HepG2 (cell line): Measurements from ENCODE around the gene CD19. TPM values are rescaled to one million over a fixed set of nuclear protein-coding genes. Genes with fewer than 3 reads are reported as not detected.
A peak's percentile ranks its signal among the peaks of the same experiment; 100 is the strongest.

Source experiments
- ATF2 ChIP-seq: sonication (generic); formaldehyde crosslinking; IDR thresholded peaks from 2 replicates; pipeline ENCODE4 v1.4.0; 2020; ENCODE audit warnings: missing genetic modification reagents
- HMGXB4 ChIP-seq, 2 experiments: sonication (generic) in 1 of 2; formaldehyde crosslinking in 1 of 2; IDR thresholded peaks; 2 replicates each; pipeline versions ENCODE4 v1.4.0 to v1.6.1; 2018 to 2020; ENCODE audit warnings: missing genetic modification reagents in 2 of 2, borderline replicate concordance in 1 of 2, low read depth in 1 of 2, mild to moderate bottlenecking in 1 of 2, missing biosample characterization in 1 of 2
- NFKB2 ChIP-seq: sonication (generic); formaldehyde crosslinking; IDR thresholded peaks from 2 replicates; pipeline ENCODE4 v1.4.0; 2020; ENCODE audit warnings: missing genetic modification reagents, borderline replicate concordance
- PAF1 ChIP-seq: IDR thresholded peaks from 2 replicates; pipeline ENCODE4 v1.6.1; 2016; ENCODE audit warnings: missing genetic modification reagents, missing compliant biosample characterization
- POLR2AphosphoS2 ChIP-seq: IDR thresholded peaks from 2 replicates; pipeline ENCODE4 v1.6.1; 2011; ENCODE audit warnings: low read depth, low read length, improper control_type of control experiment
- SATB2 ChIP-seq: sonication (generic); formaldehyde crosslinking; IDR thresholded peaks from 2 replicates; pipeline ENCODE4 v1.5.0; 2020; ENCODE audit warnings: missing genetic modification reagents
- ZFP41 ChIP-seq: sonication (generic); formaldehyde crosslinking; IDR thresholded peaks from 2 replicates; pipeline ENCODE4 v1.4.0; 2020; ENCODE audit warnings: mild to moderate bottlenecking, missing genetic modification reagents, borderline replicate concordance
- ZNF326 ChIP-seq: sonication (generic); formaldehyde crosslinking; IDR thresholded peaks from 2 replicates; pipeline ENCODE4 v1.4.0; 2020; ENCODE audit warnings: missing genetic modification reagents, borderline replicate concordance
- ZNF407 ChIP-seq: sonication (generic); formaldehyde crosslinking; IDR thresholded peaks from one replicate; pipeline ENCODE4 v1.5.1; 2020; ENCODE audit warnings: mild to moderate bottlenecking, missing genetic modification reagents; ENCODE audit errors: not compliant biosample characterization
- ZNF558 ChIP-seq: sonication (generic); formaldehyde crosslinking; IDR thresholded peaks from 2 replicates; pipeline ENCODE4 v1.9.0; 2022; ENCODE audit warnings: mild to moderate bottlenecking, missing genetic modification reagents, borderline replicate concordance
- ZNF639 ChIP-seq: conservative IDR thresholded peaks from 2 replicates; pipeline ENCODE4 v1.6.1; 2018; ENCODE audit warnings: missing genetic modification reagents
- ZNF75D ChIP-seq: sonication (generic); formaldehyde crosslinking; IDR thresholded peaks from 2 replicates; pipeline ENCODE4 v1.8.1; 2023; ENCODE audit warnings: missing genetic modification reagents, mild to moderate bottlenecking, borderline replicate concordance
- ZNF841 ChIP-seq: sonication (generic); formaldehyde crosslinking; IDR thresholded peaks from 2 replicates; pipeline ENCODE4 v1.8.1; 2023; ENCODE audit warnings: missing genetic modification reagents, borderline replicate concordance
- polyA plus RNA-seq, 8 experiments: library from polyadenylated mRNA; depleted of rRNA in 3 of 8; stranded (reverse) in 7 of 8; unstranded in 1 of 8; fragments of >200 nt; fragmentation: Illumina TruSeq in 4 of 8; extraction: Trizol in 4 of 8; gene quantifications; 2 replicates each; pipeline versions ENCODE4 v1.2.1 to v1.2.3, GENCODE V29; 2011 to 2016; ENCODE audit warnings: low read depth in 4 of 8, missing spikeins in 1 of 8, mixed read lengths in 1 of 8; ENCODE audit not compliant: insufficient read depth in 1 of 8
- total RNA-seq, 5 experiments: library from RNA; depleted of rRNA; stranded (reverse); fragments of >200 nt; fragmentation: Illumina TruSeq; extraction: Trizol; gene quantifications; 2 replicates each; pipeline ENCODE4 v1.2.3, GENCODE V29; 2016; ENCODE audit warnings: low read depth in 1 of 5

The CD19 gene
- total and polyA plus RNA-seq, 2 of the 13 experiments (the other 11 are each of a cell fraction or from before 2014, with no cell fraction given), result 0.55 to 1.1 TPM

GRCh38 chr16:28923652-28924398, 7.9 kb upstream of the CD19 start (continued):
- TF ChIP-seq ZNF326 (CRISPR knock-in tag) (no peak), HMGXB4 (CRISPR knock-in tag; IDR thresholded peaks at IDR 0.05; ENCODE audit: borderline replicate concordance in 1 of 2, low read depth in 1 of 2) (peak in 1 of 2 experiments; percentile 31; a peak in 1 of 4 replicates), ZFP41 (CRISPR knock-in tag) (no peak), ATF2 (no peak), POLR2AphosphoS2 (no peak), ZNF639 (CRISPR knock-in tag) (peak; percentile 63; the same call in 1 of the 2 replicates), SATB2 (CRISPR knock-in tag) (no peak), ZNF841 (CRISPR knock-in tag) (no peak), ZNF558 (CRISPR knock-in tag) (no peak), NFKB2 (CRISPR knock-in tag) (no peak), ZNF75D (no peak), PAF1 (no peak), ZNF407 (CRISPR knock-in tag) (no peak)
